RWPE2 (cell line): ENCODE measurements around the gene CTNNBIP1.
A peak's percentile ranks its signal among the peaks of the same experiment; 100 is the strongest.

Source experiments
- ATAC-seq: fragments of 200-7000 bp; cut with Tn5 transposase; 3 replicates; pipeline ENCODE4 v1.9.1; 2021; ENCODE audit warnings: low read depth
- DNase-seq: peaks from one replicate; pipeline ENCODE4 v3.0.0-alpha.2; 2020; ENCODE audit warnings: low spot score
- H3K27ac ChIP-seq: fragments of 450-650 bp; 2 replicates; pipeline ENCODE4 v1.5.1; 2017; ENCODE audit warnings: mild to moderate bottlenecking; ENCODE audit not compliant: poor library complexity, severe bottlenecking
- H3K27me3 ChIP-seq: fragments of 250-450 bp; sonication (Bioruptor Pico); 2 replicates; pipeline ENCODE4 v1.5.1; 2021; ENCODE audit warnings: mild to moderate bottlenecking, moderate library complexity; ENCODE audit not compliant: insufficient read depth, poor library complexity, severe bottlenecking
- H3K36me3 ChIP-seq: fragments of 250-450 bp; sonication (Bioruptor Pico); 2 replicates; pipeline ENCODE4 v1.5.1; 2020; ENCODE audit warnings: low read depth, mild to moderate bottlenecking, moderate library complexity
- H3K4me1 ChIP-seq: fragments of 250-450 bp; sonication (Bioruptor Pico); 2 replicates; pipeline ENCODE4 v1.5.1; 2021; ENCODE audit warnings: mild to moderate bottlenecking, moderate library complexity; ENCODE audit not compliant: insufficient read depth, poor library complexity, severe bottlenecking
- H3K4me3 ChIP-seq: fragments of 250-450 bp; sonication (Bioruptor Pico); 2 replicates; pipeline ENCODE4 v1.5.1; 2021; ENCODE audit warnings: mild to moderate bottlenecking, moderate library complexity; ENCODE audit not compliant: severe bottlenecking
- H3K9me3 ChIP-seq: fragments of 250-450 bp; sonication (Bioruptor Pico); 2 replicates; pipeline ENCODE4 v1.5.1; 2021; ENCODE audit warnings: mild to moderate bottlenecking, moderate library complexity; ENCODE audit not compliant: severe bottlenecking
- TF ChIP-seq, protein P1 (sequence below): fragments of 450-650 bp; IDR thresholded peaks from one replicate; pipeline ENCODE4 v1.5.1; 2017; ENCODE audit warnings: mild to moderate bottlenecking, moderate library complexity; ENCODE audit not compliant: poor library complexity, severe bottlenecking

Gene CTNNBIP1, protein sequence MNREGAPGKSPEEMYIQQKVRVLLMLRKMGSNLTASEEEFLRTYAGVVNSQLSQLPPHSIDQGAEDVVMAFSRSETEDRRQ

DNA sequence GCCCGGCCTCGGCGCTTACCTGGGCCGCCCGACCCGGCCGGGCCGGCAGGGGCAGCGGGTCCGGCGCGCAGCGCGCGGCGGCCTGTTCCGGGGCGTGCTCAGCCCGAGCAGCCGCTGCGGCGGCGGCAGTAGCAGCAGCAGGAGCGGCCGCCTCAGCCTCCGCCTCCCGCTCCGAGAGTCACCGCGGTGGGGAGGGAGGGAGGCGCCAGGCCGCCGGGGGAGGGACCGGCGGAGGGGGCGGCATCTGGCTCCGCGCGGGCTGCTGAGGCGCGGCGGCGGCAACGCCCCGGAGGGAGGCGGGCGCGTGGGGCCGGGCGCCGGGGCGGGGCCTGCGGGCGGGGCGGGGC, at the start of gene CTNNBIP1:
Gene CTNNBIP1 (minus strand): TSS at position 194 of the 347 bp plus-strand sequence. CDS start 38,205 bp downstream, outside the sequence.
- no peaks in the 10 kb centered on the region; the same call in 1 of the 2 replicates for H3K36me3 ChIP-seq
- H3K4me3 ChIP-seq = peak within 1 kb of the TSS; percentile 86
- H3K27me3 ChIP-seq = no peaks in the 10 kb centered on the region
- peak; percentile 61 for ATAC-seq
- H3K27ac ChIP-seq = peak within 1 kb of the TSS; percentile 72
- peaks cover 6% of the 10 kb centered on the region for H3K4me1 ChIP-seq
- TF ChIP-seq, protein P1, sequence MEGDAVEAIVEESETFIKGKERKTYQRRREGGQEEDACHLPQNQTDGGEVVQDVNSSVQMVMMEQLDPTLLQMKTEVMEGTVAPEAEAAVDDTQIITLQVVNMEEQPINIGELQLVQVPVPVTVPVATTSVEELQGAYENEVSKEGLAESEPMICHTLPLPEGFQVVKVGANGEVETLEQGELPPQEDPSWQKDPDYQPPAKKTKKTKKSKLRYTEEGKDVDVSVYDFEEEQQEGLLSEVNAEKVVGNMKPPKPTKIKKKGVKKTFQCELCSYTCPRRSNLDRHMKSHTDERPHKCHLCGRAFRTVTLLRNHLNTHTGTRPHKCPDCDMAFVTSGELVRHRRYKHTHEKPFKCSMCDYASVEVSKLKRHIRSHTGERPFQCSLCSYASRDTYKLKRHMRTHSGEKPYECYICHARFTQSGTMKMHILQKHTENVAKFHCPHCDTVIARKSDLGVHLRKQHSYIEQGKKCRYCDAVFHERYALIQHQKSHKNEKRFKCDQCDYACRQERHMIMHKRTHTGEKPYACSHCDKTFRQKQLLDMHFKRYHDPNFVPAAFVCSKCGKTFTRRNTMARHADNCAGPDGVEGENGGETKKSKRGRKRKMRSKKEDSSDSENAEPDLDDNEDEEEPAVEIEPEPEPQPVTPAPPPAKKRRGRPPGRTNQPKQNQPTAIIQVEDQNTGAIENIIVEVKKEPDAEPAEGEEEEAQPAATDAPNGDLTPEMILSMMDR = no peak
- no peaks in the 10 kb centered on the region for H3K9me3 ChIP-seq
- no peak for DNase-seq

DNA sequence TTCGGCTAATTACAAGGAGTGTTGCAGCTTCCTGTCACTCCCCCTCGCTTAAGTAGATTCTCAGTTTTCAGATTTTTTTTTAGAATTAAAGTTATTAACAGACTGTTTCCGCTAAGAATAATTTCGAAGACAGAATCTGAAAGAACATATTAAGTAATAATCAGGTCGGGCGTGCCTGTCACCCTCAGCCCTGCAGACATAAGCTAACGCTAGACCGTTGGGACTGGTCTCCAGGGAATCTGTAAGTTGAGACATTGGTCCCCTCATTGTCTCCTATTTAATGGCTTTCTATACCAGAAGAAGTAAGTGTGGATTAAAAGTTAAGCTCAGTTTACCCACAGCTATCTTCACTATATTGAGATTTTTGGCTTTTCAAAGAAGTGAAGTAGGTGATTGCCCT, 47.7 kb upstream of the CTNNBIP1 start:
- TF ChIP-seq, protein P1 = no peak

DNA sequence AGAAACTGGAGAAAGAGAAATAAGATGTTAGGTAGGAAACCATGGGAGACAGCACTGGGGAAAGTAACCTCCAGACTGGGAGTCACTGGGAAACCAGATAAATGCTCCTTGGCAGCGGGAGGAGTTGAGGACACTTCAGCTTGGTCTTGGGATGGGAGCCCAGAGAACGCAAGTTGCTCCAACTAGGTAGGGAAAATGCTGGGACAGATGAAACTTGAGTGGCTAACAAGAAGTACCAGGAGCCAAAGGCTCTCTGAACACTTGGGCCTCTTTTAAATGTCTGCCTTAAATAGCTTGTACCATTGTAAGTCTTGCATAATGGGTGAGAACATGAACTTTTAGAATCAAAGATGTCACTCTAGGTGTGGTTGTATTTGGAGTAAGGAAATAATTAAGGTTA, 36.2 kb upstream of the CTNNBIP1 start:
- Histone ChIP-seq H3K27ac (no peak overlapping the region), H3K36me3 (peaks cover 20% of the 10 kb centered on the region), H3K4me3 (no peak overlapping the region), H3K27me3 (no peaks in the 10 kb centered on the region), H3K9me3 (no peaks in the 10 kb centered on the region), H3K4me1 (peaks cover 8% of the 10 kb centered on the region)
- no peak for DNase-seq
- no peak for ATAC-seq
- TF ChIP-seq, protein P1 = no peak

More for the DNA sequence above, 47.7 kb upstream of the CTNNBIP1 start:
- H3K4me1 ChIP-seq = peaks cover 6% of the 10 kb centered on the region
- no peaks in the 10 kb centered on the region for H3K9me3 ChIP-seq
- no peaks in the 10 kb centered on the region for H3K36me3 ChIP-seq
- H3K27me3 ChIP-seq = no peaks in the 10 kb centered on the region
- DNase-seq (no peak), ATAC-seq (no peak)
- H3K27ac ChIP-seq = no peak overlapping the region
- H3K4me3 ChIP-seq = no peak overlapping the region

DNA sequence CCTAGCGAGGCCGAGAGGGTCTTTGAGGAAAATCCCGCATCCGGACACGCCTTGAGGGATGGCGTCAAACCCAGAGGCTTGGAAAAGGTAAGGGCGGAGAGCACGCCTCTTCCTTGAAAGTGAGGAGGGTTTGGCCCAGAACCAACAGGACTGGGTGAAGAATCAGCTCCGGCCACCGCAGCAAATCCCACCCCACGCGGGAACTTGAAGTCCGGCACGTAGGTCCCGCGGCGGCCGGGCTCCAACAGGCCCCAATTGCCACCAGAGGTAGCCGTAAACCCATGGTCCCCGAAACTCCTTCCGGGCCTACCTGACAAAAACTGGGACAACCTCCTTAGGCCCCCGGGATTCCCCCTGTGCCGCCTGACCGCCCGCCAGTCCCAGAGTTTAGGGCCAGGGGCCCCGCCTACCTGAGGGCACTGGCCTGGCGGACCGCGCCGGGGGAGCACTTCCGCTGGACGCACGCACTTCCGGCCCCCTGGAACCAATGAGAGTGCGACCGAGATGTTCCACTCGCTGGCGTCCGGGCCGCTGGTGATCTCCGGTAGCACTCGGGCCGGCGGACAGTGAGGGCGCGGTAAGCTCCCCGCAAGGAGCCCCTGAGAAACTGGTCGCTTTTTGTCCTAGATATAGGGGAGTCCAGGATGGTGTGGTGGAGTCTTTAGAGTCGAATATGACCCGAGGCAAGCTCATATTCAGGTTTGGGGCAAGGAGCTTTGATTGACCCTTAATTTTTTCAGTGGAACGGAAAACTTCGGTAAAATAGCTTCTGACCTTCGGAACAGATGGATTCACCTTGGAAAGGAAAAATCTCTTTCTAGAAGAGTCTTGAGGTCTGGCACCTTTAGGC, 33.1 kb upstream of the CTNNBIP1 start, which contains the start of the genes LZIC and NMNAT1:
Gene LZIC (minus strand): TSS at position 453 of the 850 bp plus-strand sequence. CDS start 6,772 bp downstream, outside the sequence.
Gene NMNAT1 (plus strand): TSS at position 537 of the 850 bp plus-strand sequence. CDS start 28,599 bp downstream, outside the sequence.
- peak; percentile 90 for DNase-seq
- Histone ChIP-seq H3K9me3 (no peaks in the 10 kb centered on the region), H3K27ac (peak within 1 kb of the TSS; percentile 92), H3K4me1 (peaks cover 4% of the 10 kb centered on the region), H3K4me3 (peak within 1 kb of the TSS; percentile 58), H3K36me3 (peaks cover 23% of the 10 kb centered on the region), H3K27me3 (no peaks in the 10 kb centered on the region)
- TF ChIP-seq, protein P1 = no peak
- peak; percentile 96 for ATAC-seq
